GM21515 (cell line): ENCODE results near the gene ROR1.
"Not testable (repeated sequence)": the region's sequence is repeated elsewhere in the genome, so short reads cannot be mapped to it uniquely, and the experiment has no call there.

Source experiments
- ATAC-seq: cut with Tn5 transposase; IDR thresholded peaks from one replicate; pipeline ENCODE4 v1.9.1; 2021; ENCODE audit not compliant: unreplicated experiment

The ROR1 gene

GRCh38 chr1:64084451-64084850 is 310.6 kb downstream of the ROR1 start:
- ATAC-seq = no peak

- ATAC-seq = no peak
Observed at GRCh38 chr1:64087768-64088167, 314.0 kb downstream of the ROR1 start.

- no peak for ATAC-seq
Observed at GRCh38 chr1:64090436-64090835, 316.6 kb downstream of the ROR1 start.

DNA sequence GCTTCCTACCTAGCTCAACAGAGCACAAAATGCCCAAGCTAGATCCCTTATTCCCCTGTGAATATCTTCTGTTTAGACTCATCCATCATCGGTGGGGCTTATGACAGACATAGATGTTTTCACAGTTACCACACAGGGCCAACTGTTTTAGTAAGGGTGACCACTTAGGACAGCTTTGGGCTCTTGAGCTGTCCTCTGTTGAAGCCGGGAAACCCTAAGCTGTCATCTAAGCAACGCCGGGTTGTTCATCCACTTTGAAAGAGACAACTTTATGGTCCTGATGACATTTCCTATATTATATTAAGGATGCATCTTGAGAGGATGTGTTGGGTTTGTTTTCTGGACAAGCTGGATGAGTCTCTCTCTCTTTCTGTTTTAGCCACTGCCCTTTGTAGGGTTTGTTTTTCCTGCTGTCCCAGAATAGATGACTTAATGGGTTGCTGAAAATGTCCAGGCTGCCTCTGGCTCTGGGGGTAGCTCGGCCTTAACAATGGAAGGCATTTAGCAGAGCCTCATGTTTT is 319.1 kb downstream of the ROR1 start:
- no peak for ATAC-seq

- ATAC-seq = no peak
Observed at GRCh38 chr1:64093941-64094340, 320.1 kb downstream of the ROR1 start.

DNA sequence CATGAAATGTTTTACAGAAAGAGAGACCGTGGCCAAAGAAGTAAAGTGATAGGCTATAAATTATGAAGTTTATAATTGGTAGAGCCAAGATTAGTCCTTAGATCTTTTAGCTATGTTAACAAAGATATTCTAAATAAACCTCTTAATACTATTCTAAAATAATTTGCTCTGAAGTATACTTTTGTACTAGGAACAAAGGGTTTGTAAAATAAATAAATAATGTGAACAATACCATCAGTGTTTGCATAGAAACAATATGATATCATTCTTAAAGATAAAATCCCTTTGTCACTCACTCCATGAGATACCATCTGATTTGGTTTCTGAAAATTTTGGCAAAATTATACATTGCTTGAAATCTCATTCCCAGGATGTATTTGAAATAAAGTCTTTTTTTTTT is 322.0 kb downstream of the ROR1 start:
- no peak for ATAC-seq

GRCh38 chr1:64097859-64098258 is 324.0 kb downstream of the ROR1 start:
- no peak for ATAC-seq

DNA sequence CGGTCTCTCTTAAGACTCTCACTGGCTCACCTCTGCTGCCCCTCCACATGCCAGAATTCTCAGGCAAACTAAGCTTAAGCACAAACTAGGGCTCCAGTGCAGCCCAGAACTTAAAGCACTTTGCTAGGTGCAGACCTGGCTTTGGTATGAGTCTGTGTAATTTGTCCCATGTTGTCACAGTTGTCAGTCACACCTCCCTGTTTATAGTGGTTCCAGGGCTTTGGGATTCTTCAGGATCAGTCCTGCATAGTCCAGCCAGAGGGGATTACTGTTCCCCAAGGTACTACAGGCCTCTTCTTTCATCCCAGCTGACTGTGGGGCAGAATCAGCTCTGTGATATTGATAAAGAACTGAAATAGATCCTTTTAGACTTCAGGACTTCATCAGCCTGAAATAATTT is 324.6 kb downstream of the ROR1 start:
- ATAC-seq = no peak

DNA sequence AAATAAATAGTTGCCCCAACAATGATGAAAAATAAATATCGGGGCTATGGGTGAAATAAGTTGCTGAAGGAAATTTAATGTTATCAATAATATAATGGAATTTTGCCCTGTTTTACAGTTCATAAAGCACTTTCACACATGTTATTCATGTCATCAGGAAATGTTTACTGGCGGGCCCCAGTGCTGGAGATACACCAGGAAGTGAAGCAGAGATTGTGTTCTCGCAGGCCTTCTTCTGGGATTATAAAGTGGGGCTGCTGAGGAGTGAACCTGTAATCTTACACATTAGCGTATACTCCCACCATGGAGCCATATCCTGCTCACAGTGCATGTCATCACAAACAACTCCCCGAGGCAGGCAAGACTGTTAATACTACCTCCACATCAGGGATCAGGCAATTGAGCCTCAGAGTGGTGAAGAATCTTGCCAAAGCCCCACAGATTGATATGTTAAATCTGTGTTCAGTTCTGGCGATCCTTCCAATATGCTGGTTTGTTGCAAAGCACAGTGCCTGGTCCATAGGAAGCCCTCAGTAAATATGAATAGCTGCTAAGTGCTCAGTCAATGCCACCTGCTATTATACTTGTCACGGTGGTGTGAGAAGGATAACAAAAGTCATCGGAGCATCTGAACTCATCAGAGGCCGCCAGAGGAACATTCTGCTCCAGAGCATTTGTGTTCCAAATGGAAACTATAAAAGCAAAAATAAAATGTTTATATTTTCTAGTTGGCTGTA is 325.2 kb downstream of the ROR1 start:
- ATAC-seq = no peak

DNA sequence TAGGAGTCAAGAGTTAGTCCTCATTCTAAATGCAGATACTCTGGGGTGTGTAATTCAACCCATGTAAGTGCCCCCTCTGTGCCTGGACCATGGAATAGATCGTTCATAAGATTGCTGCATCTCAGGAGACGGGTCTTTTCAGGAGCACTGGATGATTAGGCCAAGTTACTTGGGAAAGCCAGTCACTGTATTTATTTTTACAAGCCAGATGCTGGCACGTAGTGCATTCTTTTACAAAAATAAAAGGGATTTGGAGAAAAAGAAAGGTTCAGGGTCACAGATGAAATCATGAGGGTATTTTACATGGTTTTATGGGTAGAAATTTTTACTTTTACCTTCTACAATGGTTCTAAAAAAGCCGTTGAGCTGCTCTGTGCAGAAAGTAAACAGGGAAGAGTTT is 327.0 kb downstream of the ROR1 start:
- no peak for ATAC-seq

DNA sequence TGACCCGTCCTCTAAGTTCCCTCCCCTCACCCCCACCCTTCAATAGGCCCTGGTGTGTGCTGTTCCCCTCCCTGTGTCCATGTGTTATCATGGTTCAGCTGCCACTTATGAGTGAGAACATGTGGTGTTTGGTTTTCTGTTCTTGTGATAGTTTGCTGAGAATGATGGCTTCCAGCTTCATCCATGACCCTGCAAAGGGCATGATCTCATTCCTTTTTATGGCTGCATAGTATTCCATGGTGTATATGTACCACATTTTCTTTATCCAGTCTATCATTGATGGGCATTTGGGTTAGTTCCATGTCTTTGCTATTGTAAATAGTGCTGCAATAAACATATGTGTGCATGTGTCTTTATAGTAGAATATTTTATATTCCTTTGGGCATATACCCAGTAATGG is 330.8 kb downstream of the ROR1 start:
- not testable (repeated sequence) for ATAC-seq

- no peak for ATAC-seq
Observed at GRCh38 chr1:64107118-64107519, 333.3 kb downstream of the ROR1 start.

DNA sequence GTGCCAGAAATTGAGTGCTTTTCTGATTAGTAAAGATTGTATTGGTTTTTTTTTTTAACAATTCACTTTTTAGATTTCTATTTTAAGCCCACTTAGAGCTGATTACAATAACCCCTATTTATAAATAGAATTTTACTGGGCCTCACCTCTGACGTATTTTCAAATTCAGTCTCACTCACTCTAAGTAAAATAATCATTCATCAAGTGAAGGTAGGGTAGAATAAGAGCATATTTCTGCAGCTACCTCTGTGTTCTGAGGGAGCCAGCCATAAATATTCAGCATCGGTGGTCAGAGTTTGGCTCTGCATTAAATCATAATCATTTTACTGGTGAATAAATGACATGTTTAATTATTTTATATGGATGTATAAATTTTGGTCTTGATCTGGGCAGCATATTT is 333.8 kb downstream of the ROR1 start:
- ATAC-seq = no peak

DNA sequence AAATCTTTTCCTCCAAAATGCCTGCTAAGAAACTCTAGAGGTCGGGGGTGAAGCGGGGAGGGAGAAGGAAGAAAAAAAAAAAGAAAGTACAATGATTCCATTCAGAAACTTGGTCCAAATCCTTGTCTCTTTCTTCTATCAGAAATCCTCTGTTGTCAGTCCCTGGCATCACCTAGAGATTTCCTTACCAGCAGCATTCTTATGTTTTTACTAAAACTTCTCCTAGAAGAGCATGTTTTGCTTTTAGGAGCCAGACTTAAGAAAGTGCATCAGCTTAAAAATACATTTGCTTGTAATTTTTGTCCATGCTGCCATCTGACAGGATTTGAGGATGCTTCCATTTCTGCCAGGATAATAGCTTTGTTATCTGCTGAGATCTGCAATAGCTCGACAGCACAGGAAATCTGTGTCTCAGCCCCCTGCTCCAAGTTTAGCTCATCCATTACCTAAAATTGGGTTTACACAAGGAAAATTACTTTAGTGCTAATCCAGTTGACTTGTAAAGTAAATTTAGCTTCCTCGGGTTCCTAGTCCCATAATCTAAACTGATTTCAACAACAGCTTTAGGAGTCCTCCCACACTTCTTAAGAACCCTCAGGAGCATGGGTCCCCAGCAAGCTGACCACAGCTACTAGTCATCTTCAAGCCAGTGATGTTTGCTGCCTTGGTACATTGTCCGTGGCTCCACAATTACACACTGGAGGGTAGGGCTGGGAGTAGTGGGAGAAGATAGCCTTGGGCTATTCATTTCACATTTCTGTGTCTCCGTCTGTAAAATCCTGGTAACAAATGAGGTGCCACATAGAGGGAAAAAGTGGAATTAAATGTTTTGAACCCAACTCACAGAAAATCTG is 337.3 kb downstream of the ROR1 start:
- ATAC-seq = no peak

- ATAC-seq = no peak
Observed at GRCh38 chr1:64111787-64112186, 338.0 kb downstream of the ROR1 start.

DNA sequence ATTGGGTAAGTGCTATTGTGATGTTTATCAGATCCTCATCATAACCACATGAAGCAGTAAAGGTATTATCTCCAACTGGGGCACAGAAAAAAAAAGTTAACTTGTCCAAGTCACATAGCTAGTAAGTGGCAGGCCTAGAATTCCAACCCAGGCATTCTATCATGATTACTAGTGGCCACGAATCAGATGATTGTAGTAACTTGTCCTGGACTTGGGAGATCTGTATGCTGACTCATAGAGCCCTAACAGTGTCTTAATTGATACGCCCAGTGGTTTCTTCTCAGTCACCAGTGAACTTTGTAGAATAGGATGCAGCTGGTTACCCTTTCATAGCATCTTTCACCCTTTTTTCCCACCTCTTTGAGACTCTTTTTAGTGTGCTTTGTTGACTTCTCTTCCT is 338.5 kb downstream of the ROR1 start:
- ATAC-seq = no peak

DNA sequence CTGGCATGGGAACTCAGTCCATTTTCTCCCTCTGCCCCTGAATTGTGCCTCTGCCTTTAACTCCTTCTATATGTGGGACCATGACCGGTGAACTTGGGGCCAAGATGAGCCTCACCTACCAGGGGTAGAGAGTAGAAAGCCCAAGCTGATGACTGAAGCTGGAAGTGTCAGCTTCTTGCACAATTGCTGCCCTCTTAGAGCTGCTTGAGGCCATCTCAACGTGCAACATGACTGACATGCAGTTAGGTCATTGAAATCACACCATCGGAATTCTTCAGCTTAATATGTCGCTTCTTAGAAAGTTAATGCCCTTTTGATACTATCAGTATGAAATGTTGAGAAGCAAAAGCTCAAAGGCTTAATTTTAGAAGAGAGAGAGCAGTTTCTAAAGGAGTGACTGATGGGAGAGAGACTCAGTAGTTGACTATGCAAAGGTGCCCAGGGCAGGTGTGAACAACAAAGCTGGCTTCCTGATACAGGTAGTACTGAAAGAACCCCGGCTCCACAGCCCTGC is 340.3 kb downstream of the ROR1 start:
- no peak for ATAC-seq

DNA sequence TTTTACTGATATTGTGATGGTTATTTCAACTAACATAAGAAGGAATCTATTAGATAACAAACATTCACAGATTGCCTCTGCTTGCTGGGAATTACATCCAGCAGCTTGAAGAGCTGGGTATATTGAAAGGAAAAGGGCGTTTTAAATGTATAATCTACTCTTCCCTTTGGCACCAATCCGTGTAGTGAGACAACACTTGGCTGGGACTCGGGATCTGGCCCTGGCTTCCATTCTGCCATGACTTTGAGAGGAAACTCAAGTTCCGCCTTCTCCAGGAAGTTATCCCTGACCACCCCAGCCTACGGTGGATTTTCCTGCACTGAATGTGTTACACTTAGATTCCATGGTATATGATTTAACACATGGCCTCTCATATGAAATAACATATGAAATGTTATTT is 342.7 kb downstream of the ROR1 start:
- no peak for ATAC-seq

DNA sequence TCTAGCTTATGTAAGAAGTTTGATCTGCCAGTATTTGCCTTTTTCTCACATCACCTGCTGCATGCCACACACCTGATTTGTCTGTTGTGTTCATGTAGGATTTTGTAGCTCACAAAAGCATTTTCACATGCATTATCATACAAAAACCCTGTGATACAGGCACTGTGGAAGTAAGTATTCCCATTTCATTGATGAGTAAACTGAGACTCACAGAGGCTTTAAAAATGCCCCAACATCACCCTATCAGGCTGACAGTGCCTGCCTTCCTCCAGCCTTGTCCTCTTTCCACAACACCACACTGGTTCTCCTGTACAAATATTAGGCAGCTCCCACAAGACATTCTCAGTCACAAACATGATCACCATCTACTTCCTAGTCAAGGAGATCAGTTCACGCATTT is 343.7 kb downstream of the ROR1 start:
- no peak for ATAC-seq

DNA sequence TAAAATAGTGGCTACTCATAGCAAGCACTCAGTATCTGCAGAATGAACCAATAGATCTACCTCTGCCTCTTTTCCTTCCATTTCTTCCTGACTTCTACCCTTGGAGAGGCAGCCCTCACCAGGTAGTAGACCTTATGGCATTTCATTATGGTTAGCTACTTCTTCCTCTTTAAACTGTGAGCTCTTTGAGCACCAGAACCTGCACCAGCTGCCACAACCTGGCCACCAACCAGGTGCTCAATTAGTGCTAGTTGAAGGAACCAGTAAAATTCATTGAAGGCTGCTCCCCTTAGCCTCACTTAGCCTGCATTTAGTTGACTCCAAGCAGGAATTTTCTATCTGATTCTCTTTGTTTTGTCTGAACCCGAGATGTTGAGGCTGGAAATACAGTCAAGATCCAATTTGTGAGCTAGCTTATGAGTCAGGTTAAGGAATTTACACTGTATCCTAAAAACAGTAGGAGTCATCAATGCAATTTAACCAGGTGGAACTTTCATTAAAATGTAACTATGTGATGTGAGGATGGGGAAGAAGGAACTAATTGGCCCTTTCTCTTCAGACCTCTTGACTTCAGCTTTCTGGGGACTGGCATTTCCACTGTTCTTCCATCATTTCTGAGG is 348.1 kb downstream of the ROR1 start:
- ATAC-seq = no peak

GRCh38 chr1:64122588-64122987 is 348.8 kb downstream of the ROR1 start:
- ATAC-seq = no peak
